GM12891 (cell line): ENCODE measurements around the gene TIMELESS.
"Not testable (repeated sequence)": the region's sequence is repeated elsewhere in the genome, so short reads cannot be mapped to it uniquely, and the experiment has no call there.

Experiments
- DNase-seq: peaks from one replicate; pipeline ENCODE4 v3.0.0; 2011; ENCODE audit warnings: low spot score; ENCODE audit not compliant: insufficient read length
- FAIRE-seq: peaks from 2 replicates; lab custom pipeline; 2011; peaks lifted over from hg19 to GRCh38; lab: Jason Lieb, UNC
- PAX5 ChIP-seq: IDR thresholded peaks from 2 replicates; pipeline ENCODE4 v1.6.1; 2011; ENCODE audit warnings: low read length, moderate library complexity, mild to moderate bottlenecking; ENCODE audit not compliant: insufficient read depth, severe bottlenecking
- POLR2A ChIP-seq: IDR thresholded peaks from 2 replicates; pipeline ENCODE4 v1.6.1; 2011; ENCODE audit warnings: low read depth, low read length, control low read depth
- POLR2AphosphoS5 ChIP-seq: IDR thresholded peaks from 2 replicates; pipeline ENCODE4 v1.6.1; 2011; ENCODE audit warnings: low read depth, low read length, control low read depth
- POU2F2 ChIP-seq: IDR thresholded peaks from 2 replicates; pipeline ENCODE4 v1.6.1; 2011; ENCODE audit warnings: low read depth, mild to moderate bottlenecking, control low read depth, low read length, moderate library complexity
- SPI1 ChIP-seq: IDR thresholded peaks from 2 replicates; pipeline ENCODE4 v1.6.1; 2011; ENCODE audit warnings: low read depth, low read length, control low read depth
- TAF1 ChIP-seq: IDR thresholded peaks from 2 replicates; pipeline ENCODE4 v1.6.1; 2011; ENCODE audit warnings: low read depth, low read length, control low read depth

The TIMELESS gene

DNA sequence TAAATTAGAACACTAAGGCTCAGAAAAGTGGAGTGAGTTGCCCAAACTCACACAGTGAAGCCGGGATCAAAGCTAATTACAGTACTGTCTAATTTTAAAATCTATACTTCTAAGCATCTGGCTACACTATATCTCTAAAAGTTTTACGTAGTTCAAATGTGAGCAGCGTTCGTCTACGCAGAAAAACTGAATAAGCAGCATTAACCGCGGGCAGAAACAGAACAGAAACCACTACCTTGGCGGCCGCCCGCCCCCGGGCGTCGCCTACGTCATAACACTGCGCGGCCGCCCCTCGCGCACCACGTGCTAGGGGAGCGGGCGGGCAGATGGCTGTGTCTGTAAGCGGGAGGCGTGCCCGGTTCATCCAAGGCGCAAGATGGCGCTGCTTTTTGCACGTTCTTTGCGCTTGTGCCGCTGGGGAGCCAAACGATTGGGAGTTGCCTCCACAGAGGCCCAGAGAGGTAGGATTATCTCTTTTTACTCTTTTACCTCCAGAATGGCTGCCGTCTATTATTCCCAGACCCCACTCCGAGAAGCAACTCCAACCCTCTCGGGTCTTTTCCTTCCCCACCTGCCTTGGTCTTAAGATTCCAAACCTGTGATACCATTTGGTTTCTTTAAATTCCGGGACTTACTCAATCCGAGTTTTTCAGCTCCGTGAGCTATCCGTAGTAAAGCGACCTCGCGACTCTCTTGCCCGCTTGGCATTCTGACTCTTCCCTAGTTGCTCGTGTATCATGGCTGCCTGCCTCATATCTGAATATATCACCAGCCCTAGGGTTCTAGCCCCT lies 19.2 kb upstream of the TIMELESS start, which contains the start of gene SPRYD4:
SPRYD4 (plus strand) TSS at position 363 of the 791 bp plus-strand sequence; CDS start at position 377, 14 bp downstream.
- DNase-seq (peak; percentile 84), FAIRE-seq (peak; percentile 94)
- TF ChIP-seq PAX5: peak; percentile 41
- peak; percentile 83 for TF ChIP-seq POU2F2
- TF ChIP-seq TAF1: peak; percentile 95
- TF ChIP-seq POLR2A: peak; percentile 95
- peak; percentile 72 for TF ChIP-seq SPI1
- peak; percentile 93 for TF ChIP-seq POLR2AphosphoS5

DNA sequence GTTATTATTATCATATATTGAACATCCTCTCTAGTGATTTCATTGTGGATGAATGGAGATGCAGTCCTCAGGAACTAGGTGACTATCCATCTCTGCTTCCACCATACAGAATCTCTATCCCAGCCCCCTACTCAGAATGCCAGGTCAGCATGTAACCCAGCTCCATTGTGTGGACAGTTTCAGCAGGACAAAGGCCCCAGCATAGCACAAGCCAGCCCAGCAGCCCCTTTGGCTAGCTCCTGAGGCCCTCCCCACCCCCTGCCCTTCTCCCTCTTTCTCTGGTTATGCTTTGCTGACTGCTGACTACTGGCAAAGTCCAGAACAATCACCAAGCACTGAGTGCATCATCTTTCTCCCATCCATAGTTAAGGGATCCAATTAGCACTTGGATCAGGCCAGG lies 13.3 kb upstream of the TIMELESS start:
- TF ChIP-seq POLR2AphosphoS5: no peak
- no peak for TF ChIP-seq POLR2A
- TF ChIP-seq POU2F2: no peak
- no peak for TF ChIP-seq PAX5
- TF ChIP-seq SPI1: no peak
- TF ChIP-seq TAF1: no peak
- no peak for FAIRE-seq
- no peak for DNase-seq

DNA sequence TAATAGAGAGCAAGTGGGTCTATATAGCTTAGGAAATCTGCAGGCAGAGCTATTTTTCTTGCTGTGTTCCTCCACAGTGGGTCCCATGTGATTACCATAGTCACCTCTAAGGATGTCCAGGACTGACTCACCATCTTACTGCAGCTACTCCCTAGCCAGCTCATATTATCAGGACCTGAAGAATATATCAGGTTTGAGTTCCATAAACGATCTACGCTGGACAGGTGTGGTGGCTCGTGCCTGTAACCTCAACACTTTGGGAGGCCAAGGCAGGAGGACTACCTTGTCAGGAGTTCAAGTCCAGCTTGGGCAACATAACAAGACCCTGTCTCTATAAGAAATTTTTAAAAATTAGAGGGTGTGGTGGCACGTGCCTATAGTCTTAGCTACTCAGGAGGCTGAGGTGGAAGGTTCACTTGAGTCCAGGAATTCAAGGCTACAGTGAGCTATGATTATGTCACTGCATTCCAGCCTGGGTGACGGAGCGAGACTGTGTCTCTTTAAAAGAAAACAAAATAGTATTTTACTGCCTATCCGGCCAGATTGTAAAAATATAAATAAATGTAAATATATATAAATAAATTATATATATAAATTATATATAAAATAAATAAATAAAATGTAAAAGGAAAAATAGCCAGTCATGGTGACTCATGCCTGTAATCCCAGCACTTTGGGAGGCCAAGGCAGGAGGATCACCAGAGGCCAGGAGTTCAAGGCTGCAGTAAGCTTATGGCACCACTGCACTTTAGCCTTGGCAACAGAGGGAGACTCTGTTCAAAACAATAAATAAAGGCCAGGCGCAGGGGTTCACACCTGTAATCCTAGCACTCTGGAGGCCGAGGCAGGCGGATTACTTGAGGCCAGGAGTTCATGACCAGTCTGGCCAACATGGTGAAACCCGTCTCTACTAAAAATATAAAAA lies 12.3 kb upstream of the TIMELESS start:
- no peak for TF ChIP-seq POU2F2
- no peak for TF ChIP-seq TAF1
- TF ChIP-seq PAX5: no peak
- TF ChIP-seq POLR2AphosphoS5: no peak
- no peak for TF ChIP-seq POLR2A
- no peak for TF ChIP-seq SPI1
- no peak for FAIRE-seq
- no peak for DNase-seq

DNA sequence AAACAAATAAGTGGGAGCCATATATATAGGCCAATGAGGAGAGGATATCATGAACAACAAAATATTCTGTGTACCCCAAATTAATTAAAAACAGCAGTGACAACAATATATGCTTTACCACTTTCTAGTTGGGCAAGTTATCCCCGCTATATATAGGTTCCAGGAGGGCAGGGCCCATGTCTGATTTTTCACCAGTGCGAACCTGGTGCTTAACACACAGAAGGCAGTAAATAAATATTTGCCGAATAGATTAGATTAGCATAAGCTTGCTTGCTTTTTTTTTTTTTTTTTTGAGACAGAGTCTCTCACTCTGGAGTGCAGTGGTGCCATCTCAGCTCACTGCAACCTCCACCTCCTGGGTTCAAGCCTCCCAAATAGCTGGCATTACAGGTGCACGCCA lies 8.6 kb upstream of the TIMELESS start:
- no peak for TF ChIP-seq TAF1
- TF ChIP-seq SPI1: no peak
- TF ChIP-seq PAX5: no peak
- no peak for TF ChIP-seq POU2F2
- TF ChIP-seq POLR2A: no peak
- no peak for TF ChIP-seq POLR2AphosphoS5
- FAIRE-seq: no peak
- no peak for DNase-seq

DNA sequence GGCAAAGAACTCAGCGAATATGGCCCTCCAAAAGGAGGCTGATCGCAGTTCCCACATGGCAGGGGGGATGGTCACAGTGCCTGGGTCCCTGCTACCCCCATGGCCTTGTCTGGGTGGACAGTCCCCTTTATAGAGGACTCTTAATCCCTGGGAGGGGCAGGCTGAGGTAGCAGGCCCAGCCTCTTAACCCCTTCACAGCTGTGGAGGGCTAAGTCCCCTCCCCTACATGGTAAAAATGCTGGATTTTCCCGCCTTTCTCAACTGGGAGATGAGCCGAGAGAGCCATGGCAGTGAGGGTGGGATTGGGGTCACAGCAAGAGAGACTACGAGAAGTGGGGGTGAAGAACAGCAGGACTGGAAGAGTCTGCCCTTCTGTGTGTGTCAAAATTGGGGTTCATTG lies 5.3 kb upstream of the TIMELESS start, which contains the start of gene MIP:
MIP (minus strand) TSS at position 101 of the 400 bp plus-strand sequence; CDS start at position 57, 44 bp downstream.
- no peak for FAIRE-seq
- TF ChIP-seq POLR2AphosphoS5 (no peak), PAX5 (no peak), POLR2A (no peak), SPI1 (no peak)
- no peak for DNase-seq

- DNase-seq (no peak), FAIRE-seq (no peak)
- TF ChIP-seq POU2F2 (no peak), PAX5 (no peak), POLR2A (no peak)
Observed at GRCh38 chr12:56451147-56451546, 1.9 kb upstream of the TIMELESS start.

DNA sequence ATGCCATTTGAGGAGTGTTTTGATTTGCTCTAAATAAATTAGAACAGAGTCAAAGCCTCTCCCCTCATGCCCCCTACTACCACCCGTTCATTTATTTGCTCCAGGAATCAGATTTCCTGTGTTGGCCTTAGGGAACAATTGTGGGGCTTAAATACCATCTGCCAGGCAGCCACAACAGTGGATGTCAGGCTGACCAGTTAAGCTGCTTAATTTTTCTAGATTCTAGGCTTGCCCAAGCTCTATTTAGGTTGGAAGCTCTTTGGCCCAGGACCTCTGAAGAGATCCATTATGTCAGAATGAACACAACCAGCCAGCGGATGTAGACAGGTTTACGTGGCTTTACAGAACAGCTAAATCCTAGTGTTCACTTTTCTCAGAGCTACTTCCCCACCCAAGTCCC lies 1.0 kb upstream of the TIMELESS start:
- no peak for DNase-seq
- no peak for FAIRE-seq
- TF ChIP-seq PAX5 (no peak), SPI1 (no peak), POLR2A (no peak), POLR2AphosphoS5 (no peak), POU2F2 (no peak), TAF1 (no peak)

DNA sequence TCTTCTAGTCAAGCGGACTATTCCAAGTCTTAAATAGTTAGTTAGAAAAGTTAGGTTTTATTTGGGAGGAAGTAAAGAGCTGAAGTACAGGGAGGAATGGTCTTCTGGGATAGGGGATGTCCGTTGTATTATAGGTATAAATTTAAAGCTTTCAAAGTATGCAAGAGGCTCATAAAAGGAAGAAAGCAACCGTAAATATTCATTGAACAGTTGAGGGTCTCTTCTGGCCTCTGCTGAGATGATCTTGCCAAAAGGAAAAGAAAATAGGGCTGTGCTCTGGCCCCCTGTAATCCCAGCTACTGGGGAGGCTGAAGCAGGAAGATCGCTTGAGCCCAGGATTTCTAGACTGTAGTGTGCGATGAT lies 377 bp upstream of the TIMELESS start:
- DNase-seq (no peak), FAIRE-seq (no peak)
- TF ChIP-seq TAF1: no peak

- DNase-seq, FAIRE-seq: not testable (repeated sequence)
Observed at GRCh38 chr12:56443208-56443607, 6.0 kb downstream of the TIMELESS start.
